G401.6 (cell line): ENCODE results near the gene KIF7.
"Not testable (repeated sequence)": the region's sequence is repeated elsewhere in the genome, so short reads cannot be mapped to it uniquely, and the experiment has no call there.

Experiments used
- FAIRE-seq: peaks from 2 replicates; lab custom pipeline; 2012; peaks lifted over from hg19 to GRCh38; lab: Jason Lieb, UNC

The KIF7 gene

DNA sequence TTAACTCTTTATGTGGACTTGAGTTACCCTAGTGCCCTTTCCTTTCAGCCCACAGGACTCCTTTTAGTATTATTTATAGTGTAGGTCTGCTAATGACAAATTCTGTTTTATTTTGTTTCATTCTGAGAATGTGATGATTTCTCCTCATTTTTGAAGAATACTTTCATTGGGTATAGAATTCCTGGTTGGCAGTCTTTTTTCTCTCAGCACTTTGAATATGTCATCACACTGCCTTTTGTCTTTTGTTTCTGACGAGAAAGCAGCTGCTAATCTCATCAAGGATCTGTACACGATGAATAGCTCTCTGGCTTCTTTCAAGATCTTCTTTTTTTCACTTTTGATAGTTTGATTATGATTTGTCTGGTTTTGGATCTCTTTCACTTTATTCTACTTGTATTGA is 42.2 kb downstream of the KIF7 start:
- no peak for FAIRE-seq

DNA sequence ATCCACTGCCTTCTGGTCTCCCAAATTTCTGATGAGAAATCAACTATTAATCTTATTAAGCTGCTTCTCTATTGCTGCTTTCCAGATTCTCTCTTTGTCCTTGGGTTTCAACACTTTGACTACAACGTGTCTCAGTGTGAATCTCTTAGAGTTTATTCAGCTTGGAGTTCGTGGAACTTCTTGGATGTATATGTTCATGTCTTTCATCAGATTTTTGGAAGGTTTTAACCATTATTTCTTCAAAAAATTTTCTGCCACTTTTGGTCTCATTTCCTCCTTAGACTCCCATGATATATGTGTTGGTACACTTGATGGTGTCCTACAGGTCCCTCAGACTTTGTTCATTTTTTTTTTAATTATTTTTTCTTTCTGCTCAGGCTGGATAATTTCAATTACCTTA is 44.0 kb downstream of the KIF7 start:
- no peak for FAIRE-seq

DNA sequence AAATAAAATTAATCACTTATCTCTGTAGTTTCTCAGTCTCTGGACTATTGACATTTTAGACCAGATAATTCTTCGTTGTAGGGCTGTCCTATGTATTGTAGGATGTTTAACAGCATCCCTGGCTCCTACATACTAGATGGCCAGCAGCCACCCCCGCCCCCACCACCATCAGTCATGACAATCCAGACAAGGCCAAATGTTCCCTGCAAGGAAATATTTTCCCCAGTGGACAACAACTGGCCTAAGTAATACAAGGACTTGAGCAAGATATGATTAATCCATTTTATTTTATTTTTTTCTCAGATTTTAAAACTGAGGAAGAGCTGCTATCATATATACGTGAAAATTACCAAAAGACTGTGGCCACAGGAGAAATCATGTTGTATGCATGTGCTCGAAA is 56.2 kb downstream of the KIF7 start:
- no peak for FAIRE-seq

- FAIRE-seq: no peak
These were observed 62.2 kb downstream of the KIF7 start for GRCh38 chr15:89593018-89593417.

DNA sequence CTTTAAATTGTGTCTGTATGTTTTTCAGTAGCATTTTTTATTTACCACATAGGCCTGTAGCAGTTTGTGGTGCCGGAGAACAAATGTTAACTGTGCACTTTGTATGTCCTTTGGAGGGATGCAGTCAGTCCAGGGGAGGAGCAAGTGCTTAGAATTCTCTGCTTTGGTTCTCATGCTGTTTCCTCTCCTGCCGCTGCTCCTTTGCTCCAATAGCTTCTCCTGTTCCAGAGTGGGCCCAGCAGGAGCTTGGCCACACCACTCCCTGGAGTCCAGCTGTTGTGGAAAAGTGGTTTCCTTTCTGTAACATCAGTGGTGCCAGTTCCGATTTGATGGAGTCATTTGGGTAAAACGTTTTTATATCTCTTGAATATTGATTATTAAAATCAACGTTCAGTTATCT is 63.4 kb downstream of the KIF7 start:
- FAIRE-seq: no peak

- no peak for FAIRE-seq
These were observed 67.3 kb downstream of the KIF7 start for GRCh38 chr15:89587955-89588354.

- no peak for FAIRE-seq
These were observed 68.6 kb downstream of the KIF7 start for GRCh38 chr15:89586651-89587050.

GRCh38 chr15:89580747-89581146 is 74.5 kb downstream of the KIF7 start:
- FAIRE-seq: not testable (repeated sequence)

GRCh38 chr15:89578146-89578545 is 77.1 kb downstream of the KIF7 start:
- FAIRE-seq: no peak
